GM21515 (cell line): ENCODE data around the gene PCF11.

Experiments used
- ATAC-seq: cut with Tn5 transposase; IDR thresholded peaks from one replicate; pipeline ENCODE4 v1.9.1; 2021; ENCODE audit not compliant: unreplicated experiment

Gene PCF11

DNA sequence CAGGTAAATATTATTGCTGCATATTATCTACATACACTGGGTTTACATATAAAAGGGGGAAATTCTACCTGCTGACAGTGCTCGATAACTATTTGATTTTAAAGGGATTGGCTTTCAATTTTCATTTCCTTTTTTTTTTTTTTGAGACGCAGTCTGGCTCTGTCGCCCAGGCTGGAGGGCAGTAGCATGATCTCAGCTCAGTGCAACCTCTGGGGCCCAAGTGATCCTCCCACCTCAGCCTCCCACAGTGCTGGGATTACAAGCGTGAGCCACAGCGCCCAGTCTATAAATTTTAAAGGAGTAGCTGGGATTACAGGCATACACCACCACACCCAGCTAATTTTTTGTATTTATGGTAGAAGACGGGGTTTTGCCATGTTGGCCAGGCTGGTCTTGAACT is 3.2 kb upstream of the PCF11 start:
- ATAC-seq: no peak

- ATAC-seq: peak; percentile 95
Measured at GRCh38 chr11:83156144-83156995, 561 bp upstream of the PCF11 start.

GRCh38 chr11:83157594-83158356 is 844 bp downstream of the PCF11 start:
- no peak for ATAC-seq

- no peak for ATAC-seq
Measured at GRCh38 chr11:83158357-83158786, 1.4 kb downstream of the PCF11 start.

DNA sequence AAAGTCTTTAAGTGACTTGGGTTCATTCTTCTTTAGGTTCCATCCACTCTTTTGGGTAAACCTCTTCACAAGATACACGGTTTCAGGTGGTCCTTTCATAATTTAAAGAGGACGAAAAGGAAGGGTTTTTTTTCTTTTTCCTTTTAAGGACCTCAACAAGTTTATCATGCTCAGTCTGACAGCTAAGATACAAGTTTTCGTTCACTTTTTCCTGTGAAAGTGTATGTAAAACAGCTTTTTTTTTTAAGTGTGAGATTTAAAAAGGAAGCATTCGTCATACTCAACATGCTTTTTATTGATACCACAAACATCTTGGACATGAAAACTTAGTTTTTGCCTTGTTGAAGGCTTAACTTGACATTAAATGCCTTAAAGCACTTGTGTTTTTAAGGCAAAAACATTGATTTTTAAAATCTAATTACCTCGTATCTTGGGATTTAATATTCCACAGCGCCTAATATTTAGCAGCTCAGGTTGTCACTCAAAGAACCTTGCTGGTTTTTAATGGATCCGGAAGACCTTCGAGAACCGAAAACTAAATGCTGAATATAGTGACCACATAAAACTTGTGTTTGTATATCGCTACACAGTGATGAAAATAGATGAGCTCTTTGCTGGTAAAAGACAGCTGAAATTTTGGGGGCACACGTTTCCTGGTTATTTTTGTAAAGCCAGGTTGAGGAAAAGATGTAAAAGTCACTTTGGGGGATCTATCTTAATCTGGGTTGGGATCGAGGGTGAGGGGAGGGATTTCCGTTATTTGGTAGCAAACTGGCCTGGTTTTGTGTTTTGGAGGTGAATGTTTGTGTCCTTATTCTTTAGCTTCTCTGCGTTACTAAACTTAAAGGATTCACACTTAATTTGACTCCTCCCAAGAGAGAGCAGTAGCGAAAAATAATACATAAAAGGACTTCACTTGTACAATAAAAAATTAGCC is 2.3 kb downstream of the PCF11 start:
- ATAC-seq: no peak

DNA sequence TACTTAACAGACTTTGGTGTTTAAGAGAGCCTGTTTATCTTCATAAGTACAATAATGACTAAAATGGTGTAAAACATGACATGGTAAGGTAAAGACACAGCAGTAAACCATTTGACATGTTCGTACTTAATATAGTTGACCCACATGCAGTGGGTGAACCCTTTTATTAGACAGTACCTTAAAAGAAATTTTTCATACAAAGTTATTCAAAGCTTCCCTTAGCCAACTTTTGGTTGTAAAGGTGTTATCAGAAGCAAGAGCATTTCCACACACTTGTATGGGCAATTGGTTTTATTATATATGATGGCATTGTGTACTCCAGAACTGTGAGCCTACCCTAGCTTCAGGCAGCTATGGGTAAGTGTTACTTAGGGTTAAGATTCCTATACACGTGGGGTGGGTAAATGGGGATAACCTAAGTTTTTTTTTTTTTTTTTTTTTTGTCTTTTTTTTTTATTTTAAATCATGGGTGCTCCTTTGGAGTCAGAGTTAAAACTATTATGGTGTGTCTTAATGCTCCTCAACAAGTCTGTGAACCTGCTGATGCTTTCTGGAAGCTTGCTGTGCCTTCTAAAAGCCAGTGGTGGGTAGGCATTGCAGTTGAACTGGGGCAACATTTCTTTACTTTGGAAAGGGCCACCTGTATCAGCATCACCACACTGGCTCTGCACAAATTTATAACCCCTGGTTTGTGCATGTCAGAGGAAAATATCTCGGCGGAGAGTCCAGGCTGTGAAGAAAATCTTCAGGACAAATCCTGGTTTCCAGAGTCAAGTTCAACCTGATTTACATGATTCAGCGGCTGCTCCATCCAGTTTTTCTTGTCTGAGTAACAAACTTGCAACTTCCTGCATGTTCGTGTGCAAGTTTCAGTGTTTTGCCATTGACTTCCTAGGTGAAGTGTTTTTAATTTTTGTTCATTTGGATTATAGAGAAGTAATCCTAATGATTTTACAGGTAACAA is 3.3 kb downstream of the PCF11 start:
- ATAC-seq: no peak

DNA sequence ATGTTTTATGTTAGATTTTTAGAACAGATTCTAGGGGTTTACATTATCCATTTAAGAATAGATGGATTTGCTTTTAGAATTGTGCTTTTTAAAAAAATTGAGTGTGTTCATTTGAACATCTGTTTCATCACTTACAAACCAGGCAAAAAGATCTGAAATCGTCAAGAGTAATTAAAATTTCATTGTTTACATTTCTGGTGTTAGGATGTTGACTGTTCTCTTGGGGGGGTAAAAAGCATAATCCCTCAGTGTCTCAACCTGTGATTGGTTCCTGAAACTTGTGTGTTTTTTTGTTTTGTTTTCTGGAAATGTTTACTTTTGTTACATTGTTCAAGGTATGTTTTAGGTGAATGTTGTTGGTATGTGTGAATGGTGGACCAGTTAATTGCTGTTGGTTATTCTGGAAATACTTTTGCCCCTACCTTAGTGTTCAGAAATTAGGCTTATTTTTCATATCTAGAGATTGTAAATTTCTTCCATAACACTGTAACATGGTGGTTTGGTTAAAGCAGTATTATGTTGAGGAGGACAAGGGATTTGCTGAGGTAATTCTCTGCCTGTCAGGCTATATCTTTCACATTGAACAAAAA is 4.8 kb downstream of the PCF11 start:
- ATAC-seq: no peak

- ATAC-seq: peak; percentile 46
Measured at GRCh38 chr11:83162377-83162776, 5.4 kb downstream of the PCF11 start.

DNA sequence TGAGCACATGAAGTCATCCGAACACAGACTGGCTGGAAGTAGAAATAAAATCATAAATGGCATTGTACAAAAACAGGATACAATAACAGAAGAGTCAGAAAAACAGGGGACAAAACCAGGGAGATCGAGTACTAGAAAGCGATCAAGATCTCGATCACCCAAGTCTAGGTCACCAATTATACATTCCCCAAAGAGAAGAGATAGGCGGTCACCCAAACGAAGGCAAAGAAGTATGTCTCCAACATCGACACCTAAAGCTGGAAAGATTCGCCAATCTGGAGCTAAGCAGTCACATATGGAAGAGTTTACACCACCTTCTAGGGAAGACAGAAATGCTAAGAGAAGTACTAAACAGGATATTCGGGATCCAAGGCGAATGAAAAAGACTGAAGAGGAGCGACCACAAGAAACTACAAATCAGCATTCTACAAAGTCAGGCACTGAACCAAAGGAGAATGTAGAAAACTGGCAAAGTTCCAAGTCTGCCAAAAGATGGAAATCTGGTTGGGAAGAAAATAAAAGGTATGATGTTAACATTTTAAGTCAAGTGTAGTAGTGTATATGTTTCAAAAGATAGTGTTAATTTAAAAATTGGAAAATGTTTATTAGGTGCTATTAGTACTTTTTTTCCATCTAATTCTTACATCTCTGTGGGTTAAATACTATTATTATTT is 9.4 kb downstream of the PCF11 start:
- no peak for ATAC-seq

GRCh38 chr11:83168756-83169155 is 11.8 kb downstream of the PCF11 start:
- no peak for ATAC-seq

GRCh38 chr11:83170865-83171264 is 13.9 kb downstream of the PCF11 start:
- ATAC-seq: no peak

- no peak for ATAC-seq
Measured at GRCh38 chr11:83172551-83172950, 15.6 kb downstream of the PCF11 start.

- ATAC-seq: peak; percentile 52
Measured at GRCh38 chr11:83174008-83174407, 17.1 kb downstream of the PCF11 start.

DNA sequence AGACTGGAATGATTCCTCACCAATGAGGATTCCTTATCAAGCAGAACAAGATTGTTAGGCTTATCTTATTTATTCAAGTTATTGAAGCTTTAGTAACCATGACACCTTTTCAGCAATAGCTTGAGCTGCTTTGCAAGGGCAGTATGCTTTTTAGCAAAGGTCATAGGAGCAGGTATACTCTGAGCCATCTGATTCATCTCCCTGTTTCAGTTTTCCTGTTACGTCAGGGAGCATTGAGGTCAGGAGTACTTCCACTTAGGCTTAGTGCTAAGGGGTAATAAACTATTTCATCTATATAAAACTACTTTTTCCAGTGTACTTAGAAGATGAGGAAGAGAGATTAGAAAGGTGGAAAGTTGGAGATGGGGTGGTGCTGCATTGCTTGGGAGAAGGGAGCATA is 18.9 kb downstream of the PCF11 start:
- ATAC-seq: no peak

DNA sequence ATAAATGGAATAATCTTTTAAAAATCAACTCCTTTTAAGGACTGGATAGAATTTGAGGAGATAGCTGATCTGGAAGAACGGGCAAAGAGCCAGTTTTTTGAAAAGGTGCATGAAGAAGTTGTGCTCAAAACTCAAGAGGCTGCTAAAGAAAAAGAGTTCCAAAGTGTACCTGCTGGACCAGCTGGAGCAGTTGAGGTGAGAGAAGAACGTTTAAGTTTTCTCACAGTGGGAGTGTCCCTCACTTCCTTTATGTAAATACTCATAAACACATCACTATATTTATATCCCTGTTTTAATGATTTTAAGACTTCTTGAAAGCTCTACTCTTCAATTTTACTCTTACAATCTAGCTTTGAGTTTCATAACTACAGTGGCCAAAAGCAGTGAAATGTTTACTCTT is 24.9 kb downstream of the PCF11 start:
- ATAC-seq: no peak

GRCh38 chr11:83185767-83186166 is 28.8 kb downstream of the PCF11 start:
- ATAC-seq: no peak

DNA sequence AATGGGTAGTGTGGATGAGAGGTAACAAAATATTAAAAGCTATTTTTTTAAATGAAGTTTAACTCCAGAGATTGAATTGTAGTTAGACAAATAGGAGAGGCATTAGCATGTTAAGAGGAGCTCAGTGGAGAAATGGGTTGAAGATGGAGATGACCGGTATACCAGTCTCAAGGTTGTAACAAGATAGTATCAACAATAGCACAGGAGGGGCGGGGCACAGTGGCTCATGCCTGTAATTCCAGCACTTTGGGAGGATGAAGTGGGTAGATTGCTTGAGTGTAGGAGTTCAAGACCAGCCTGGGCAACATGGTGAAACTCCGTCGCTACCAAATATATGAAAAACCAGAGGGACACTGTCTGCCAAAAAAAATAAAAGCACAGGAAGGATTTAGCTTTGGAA is 30.5 kb downstream of the PCF11 start:
- no peak for ATAC-seq

GRCh38 chr11:83191491-83191890 is 34.6 kb downstream of the PCF11 start:
- ATAC-seq: no peak

GRCh38 chr11:83191986-83192385 is 35.1 kb downstream of the PCF11 start:
- no peak for ATAC-seq
